Inferior parietal cortex (tissue), 1 donor: ENCODE data around the gene SYNGR3.
A peak's percentile ranks its signal among the peaks of the same experiment; 100 is the strongest.
"Not testable (repeated sequence)": the region's sequence is repeated elsewhere in the genome, so short reads cannot be mapped to it uniquely, and the experiment has no call there.

Source experiments
- DNase-seq: peaks from one replicate; pipeline ENCODE4 v3.0.0-alpha.2; 2016; ENCODE audit errors: extremely low spot score

Gene SYNGR3

DNA sequence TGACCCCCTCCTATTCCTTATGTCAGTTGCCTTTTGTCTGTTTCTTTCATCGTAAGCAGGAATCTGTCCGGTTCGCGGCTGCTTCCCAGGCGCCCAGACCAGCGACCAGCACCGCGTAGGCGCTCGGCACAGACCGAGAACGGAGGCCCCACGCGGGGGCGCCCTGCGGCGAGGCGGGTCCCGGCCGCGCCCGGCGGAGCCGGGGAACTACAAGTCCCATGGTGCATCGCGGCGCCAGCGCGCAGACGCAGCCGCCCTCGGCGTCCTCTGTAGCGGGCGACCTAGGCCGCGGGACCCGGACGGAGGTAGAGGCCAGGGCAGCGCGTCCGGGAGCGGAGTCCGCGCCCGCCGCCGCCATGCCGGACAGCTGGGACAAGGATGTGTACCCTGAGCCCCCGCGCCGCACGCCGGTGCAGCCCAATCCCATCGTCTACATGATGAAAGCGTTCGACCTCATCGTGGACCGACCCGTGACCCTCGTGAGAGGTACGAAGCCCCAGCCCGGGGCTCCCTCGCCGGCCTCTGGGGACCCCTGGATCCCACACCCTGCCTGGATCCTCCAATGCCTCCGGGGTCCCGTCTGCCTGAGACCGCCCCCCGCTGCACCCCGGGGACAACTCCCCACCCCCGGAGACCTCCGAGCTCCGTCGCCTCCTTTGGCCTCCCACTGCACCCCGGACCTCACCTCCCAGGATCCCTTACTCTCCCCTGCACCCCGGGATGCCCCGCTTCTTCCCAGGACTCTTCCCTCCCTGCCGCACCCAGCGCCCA lies 30.3 kb upstream of the SYNGR3 start, which contains the start of gene NDUFB10:
NDUFB10 (plus strand) TSS at position 270 of the 771 bp plus-strand sequence; CDS start at position 357, 87 bp downstream.
- DNase-seq, result peak; percentile 91

DNA sequence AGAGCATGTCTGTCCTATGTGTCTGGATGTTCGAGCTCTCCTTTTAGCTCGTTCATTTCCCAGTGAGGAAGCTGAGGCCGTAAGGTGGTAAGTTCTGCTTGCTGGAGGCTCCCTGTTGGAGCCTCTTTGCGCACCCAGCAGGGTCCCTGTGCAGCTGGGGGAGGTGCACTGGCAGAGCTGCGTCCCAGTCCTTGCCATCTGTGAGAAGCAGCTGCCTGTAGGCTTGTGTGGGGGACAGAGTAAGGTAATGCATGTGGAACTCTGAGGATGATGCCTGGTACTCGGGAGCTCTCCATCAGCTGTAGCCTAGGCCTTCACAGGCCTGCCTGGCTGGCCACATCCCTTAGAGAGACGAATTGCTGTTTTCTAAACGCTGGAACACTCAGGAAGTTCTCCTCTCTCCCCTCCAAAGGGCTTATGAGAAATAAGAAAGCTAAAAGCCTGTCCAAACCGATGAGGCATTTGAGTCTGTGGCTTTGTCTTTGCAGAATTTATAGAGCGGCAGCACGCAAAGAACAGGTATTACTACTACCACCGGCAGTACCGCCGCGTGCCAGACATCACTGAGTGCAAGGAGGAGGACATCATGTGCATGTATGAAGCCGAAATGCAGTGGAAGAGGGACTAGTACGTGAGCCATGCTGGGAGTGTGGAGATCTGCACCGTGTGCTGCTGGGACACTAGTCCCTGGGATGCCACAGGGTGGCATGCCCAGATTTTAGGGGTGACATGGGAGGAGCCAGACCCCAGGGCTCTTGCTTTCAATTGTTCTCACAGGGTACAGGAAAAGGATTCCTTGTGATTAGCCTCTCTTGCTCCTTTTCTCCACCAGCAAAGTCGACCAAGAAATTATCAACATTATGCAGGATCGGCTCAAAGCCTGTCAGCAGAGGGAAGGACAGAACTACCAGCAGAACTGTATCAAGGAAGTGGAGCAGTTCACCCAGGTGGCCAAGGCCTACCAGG lies 28.8 kb upstream of the SYNGR3 start:
- no peak for DNase-seq

DNA sequence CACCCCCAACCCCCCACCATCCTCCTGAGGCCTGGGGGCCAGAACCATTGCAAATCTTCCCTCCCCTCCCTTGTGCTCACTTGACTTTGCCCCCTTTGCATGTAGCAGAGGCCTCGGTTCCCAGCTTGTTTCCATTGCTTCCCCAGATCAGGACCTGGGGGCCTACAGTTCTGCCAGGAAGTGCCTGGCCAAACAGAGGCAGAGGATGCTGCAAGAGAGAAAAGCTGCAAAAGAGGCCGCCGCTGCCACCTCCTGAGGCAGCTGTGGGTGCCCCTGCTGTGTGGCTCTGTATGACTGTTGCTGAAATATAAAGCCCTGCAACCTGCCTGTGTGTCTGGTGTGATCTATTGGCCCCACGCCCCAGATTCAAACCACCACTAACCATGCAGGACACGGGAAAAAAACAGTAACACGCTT lies 28.1 kb upstream of the SYNGR3 start:
- DNase-seq, result no peak

DNA sequence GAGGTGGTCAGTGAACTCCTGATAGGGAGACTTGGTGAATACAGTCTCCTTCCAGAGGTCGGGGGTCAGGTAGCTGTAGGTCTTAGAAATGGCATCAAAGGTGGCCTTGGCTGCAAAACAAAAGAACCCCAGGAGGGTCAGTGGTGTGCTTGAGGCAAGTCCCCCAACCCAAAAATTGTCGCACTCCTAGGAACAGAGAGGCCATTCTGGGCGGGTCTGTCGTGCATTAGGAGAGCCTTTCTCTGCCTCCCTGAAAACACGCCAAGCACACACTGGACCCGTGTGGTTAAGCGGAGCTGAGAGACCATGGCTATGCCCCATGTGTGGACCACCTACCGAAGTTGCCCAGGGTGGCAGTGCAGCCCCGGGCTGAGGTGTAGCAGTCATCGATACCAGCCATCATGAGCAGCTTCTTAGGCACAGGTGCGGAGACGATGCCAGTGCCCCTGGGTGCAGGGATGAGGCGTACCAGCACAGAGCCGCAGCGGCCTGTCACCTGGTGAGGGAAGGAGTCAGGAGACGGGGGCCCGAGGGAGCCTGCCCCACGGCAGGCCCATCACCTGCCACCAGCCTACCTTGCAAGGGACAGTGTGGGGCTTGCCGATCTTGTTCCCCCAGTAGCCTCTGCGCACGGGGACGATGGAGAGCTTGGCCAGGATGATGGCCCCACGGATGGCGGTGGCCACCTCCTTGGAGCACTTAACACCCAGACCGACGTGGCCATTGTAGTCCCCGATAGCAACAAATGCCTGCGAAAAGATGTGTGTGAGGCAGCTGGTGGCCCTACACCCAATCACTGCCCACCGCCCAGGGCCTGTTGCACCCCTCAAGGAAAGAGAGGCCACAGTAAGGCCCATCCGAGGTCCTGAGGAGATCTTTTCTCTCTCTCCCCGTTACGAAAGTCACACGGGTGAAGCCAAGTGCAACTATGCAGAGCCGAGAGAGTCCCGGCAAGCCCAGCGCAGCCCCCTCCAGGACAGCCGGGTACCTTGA lies 27.3 kb upstream of the SYNGR3 start:
- DNase-seq, result not testable (repeated sequence)

GRCh38 chr16:1963806-1964505 lies 25.8 kb upstream of the SYNGR3 start:
- no peak for DNase-seq

GRCh38 chr16:1964506-1965395 lies 25.0 kb upstream of the SYNGR3 start, which contains the start of gene RPS2:
Gene RPS2, minus strand, starts transcription at chr16:1964826. Its CDS starts 201 bp downstream, at chr16:1964625.
- DNase-seq, result peak; percentile 98

- no peak for DNase-seq
Observed at GRCh38 chr16:1965396-1966001, 24.3 kb upstream of the SYNGR3 start.

GRCh38 chr16:1966460-1966859 lies 23.3 kb upstream of the SYNGR3 start, which contains the start of gene RNF151:
Gene RNF151, plus strand, starts transcription at chr16:1966856. Its CDS starts 26 bp downstream, at chr16:1966882.
- no peak for DNase-seq

DNA sequence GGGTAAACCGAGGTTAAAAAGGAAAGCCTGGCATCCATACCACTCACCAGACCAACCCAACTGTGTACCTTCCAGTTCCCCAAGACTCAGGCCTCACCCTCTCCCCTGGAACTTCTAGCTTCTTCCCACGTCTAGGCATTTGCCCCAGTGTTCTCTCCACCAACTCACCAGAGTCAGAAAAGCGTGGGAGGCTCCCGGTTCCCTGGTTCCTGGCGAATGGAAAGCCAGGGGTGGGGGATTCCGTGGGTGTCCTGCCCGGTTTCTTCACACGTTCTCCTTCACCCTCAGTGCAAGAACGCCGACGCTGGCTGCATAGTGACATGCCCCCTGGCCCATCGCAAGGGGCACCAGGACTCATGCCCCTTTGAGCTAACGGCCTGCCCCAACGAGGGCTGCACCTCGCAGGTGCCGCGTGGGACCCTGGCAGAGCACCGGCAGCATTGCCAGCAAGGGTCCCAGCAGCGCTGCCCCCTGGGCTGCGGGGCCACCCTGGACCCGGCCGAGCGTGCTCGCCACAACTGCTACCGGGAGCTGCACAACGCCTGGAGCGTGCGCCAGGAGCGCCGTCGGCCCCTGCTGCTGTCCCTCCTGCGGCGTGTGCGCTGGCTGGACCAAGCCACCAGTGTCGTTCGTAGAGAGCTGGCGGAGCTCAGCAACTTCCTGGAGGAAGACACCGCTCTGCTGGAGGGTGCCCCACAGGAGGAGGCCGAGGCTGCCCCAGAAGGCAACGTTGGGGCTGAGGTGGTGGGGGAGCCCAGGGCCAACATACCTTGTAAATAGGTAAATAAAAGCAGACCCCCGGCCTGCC lies 21.4 kb upstream of the SYNGR3 start:
- DNase-seq, result no peak

DNA sequence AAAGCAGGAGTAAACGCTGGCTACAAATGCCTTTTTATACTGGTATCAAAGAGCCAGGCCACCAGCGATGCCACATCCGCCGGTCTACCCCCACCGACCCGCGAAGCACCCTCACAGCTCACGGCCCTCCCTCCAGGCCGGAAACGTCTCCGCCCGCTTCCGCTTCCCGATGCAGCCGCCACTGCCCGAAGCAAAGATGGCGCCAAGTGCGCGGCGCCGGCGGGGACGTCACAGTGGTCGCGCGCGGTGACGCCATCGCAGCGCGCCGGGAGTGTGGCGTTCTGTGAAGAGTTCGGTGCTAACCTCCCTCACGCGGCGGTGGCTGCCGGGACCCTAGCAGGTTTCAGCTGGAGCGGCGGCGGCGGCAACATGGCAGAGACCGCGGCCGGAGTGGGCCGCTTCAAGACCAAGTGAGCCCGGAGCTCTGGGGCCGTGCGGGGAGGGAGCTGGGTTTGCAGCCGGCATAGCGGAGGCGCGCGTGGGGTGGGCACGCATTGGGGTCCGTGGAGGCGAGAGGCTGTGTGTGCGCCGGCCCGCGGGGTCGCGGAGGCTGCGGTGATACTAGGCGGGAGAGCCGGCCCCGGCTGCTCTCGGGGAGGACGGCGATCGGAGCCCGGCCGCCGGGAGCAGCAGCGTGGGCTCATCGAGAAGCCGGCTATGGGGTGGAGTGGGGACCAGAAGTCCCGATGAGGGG lies 17.8 kb upstream of the SYNGR3 start, which contains the start of gene TBL3:
TBL3 (plus strand) TSS at position 258 of the 694 bp plus-strand sequence; CDS start at position 370, 112 bp downstream.
- peak; percentile 96 for DNase-seq

DNA sequence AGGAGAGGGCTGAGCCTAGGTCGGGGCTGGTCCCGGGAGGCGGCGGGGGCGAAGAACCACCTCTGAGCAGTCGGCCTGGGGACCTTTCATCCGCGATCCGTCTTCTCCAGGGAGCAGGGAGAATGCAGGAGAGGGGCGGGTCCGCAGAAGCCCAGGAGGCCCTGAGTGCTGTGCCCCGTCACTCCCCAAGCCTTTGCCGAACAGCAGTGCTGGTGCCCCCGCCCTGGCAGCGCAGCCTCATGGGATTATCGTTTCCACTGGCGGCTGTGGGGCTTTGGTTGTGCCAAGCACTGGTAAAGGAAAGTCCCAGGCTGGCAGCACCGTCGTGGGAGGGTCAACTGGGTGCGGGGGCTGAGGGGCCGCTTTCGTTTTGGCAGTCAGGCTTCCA lies 17.3 kb upstream of the SYNGR3 start:
- no peak for DNase-seq

DNA sequence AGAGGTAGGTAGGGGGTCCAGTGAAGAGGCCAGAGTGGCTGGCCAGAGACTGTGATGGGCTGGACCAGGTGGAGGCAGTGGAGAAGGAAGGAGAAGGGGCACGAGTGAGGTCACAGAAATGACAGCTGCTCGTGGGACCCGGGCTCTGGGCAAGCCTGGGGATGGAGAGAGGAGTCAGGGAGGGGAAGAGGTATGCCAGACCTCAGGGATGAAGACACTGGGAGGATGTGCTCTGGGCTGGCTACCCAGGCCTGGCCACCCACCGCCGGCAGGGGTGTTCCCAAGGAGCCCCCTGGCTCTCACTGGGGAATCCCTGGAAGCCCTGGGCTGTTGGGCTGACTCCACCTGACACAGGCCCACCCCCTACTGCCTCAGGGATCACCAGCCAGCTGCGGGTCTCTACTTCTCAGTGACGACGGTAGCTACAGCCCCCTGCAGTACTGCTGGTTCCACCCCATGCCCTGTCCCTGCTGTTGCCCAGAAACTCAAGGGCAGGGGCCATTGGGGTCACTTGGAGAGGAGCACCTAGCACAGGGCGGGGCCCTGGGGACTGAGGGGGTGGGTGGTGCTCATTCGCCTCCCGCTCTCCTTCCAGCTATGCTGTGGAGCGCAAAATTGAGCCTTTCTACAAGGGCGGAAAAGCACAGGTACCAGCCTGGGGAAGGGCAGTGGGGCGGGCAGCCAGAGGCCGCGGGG lies 16.2 kb upstream of the SYNGR3 start:
- no peak for DNase-seq

GRCh38 chr16:1974157-1975070 lies 15.4 kb upstream of the SYNGR3 start:
- DNase-seq, result no peak

DNA sequence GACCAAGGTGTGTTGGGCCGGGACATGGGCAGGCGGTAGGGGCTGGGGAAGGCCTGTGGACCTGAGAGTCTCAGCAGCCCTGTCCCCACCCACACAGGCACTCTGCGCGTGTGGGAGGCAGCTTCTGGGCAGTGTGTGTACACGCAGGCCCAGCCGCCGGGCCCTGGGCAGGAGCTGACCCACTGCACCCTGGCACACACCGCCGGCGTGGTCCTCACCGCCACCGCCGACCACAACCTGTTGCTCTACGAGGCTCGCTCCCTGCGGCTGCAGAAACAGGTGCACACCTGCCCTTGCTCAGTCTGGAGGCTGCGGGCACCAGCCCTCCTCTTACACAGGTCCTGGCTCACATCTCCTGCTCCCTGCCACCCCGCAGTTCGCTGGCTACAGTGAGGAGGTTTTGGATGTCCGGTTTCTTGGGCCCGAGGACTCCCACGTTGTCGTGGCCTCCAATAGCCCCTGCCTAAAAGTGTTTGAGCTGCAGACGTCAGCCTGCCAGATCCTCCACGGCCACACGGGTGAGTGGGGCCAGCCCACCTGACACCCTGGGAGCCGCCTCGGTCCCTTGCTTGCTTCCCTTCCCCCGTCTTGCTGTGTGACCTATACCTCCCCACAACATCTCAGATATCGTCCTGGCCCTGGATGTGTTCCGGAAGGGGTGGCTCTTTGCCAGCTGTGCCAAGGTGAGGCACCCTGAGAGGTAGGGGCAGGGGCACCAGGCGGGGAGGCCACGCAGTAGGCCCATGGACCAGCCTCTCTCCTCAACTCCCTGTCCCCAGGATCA lies 14.1 kb upstream of the SYNGR3 start:
- no peak for DNase-seq

GRCh38 chr16:1976216-1976520 lies 13.6 kb upstream of the SYNGR3 start:
- no peak for DNase-seq
